ENCODE results near the gene KCNMA1. TPM values are rescaled to one million over a fixed set of nuclear protein-coding genes. Genes with fewer than 3 reads are reported as not detected.

Gene KCNMA1
- total RNA-seq, 4 donors from 2014 or later: 68.4 to 170 (median 119) TPM

DNA sequence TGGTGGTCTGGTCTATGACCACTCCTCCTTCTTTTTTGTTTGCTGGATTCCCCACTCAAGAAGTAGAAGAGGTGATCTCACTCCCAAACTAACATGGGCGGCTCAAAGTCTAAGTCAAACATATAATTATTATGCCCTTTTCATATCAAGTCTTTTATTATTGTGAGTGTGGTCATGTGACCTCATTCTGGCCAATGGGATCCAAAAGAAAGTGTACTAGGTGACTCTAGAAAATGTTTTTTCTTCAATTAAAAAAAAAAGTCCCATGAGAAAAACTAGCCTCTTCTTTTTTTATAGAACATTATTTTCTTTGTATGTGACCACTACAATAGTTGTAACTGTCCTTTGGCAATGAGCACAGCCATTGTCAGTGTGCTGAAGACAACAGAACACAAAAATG is 772.7 kb downstream of the KCNMA1 start:
- Histone ChIP-seq H3K36me3 (no peaks in the 10 kb centered on the region), H3K4me1 (no peaks in the 10 kb centered on the region), H3K27ac (no peak overlapping the region), H3K27me3 (no peaks in the 10 kb centered on the region), H3K4me3 (no peak overlapping the region), H3K9me3 (no peaks in the 10 kb centered on the region)
- intact Hi-C loops (cut with DNase I; ENCODE audit: low total_unique reads): no loop called here
- no peak for DNase-seq
- no peak for TF ChIP-seq POLR2AphosphoS5 (IDR thresholded peaks at IDR 0.05)
- no peak for TF ChIP-seq POLR2A (IDR thresholded peaks at IDR 0.05)
- TF ChIP-seq, protein P1, sequence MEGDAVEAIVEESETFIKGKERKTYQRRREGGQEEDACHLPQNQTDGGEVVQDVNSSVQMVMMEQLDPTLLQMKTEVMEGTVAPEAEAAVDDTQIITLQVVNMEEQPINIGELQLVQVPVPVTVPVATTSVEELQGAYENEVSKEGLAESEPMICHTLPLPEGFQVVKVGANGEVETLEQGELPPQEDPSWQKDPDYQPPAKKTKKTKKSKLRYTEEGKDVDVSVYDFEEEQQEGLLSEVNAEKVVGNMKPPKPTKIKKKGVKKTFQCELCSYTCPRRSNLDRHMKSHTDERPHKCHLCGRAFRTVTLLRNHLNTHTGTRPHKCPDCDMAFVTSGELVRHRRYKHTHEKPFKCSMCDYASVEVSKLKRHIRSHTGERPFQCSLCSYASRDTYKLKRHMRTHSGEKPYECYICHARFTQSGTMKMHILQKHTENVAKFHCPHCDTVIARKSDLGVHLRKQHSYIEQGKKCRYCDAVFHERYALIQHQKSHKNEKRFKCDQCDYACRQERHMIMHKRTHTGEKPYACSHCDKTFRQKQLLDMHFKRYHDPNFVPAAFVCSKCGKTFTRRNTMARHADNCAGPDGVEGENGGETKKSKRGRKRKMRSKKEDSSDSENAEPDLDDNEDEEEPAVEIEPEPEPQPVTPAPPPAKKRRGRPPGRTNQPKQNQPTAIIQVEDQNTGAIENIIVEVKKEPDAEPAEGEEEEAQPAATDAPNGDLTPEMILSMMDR (IDR thresholded peaks at IDR 0.05): no peak
- TF ChIP-seq EP300 (IDR thresholded peaks at IDR 0.05; ENCODE audit: low read depth): no peak
- in situ Hi-C loops (cut with MboI; ENCODE audit: low pct_ligation_motif_present in 1 of 4, low pct_unique_long_range_greater_than_20kb in 1 of 4, low sequenced_read_pairs in 3 of 4): no loop called here
- WGBS, 2 donors (ENCODE audit: low coverage in 1 of 2): 73 to 74% methylated on average over 1 of the region's 1 CpG

DNA sequence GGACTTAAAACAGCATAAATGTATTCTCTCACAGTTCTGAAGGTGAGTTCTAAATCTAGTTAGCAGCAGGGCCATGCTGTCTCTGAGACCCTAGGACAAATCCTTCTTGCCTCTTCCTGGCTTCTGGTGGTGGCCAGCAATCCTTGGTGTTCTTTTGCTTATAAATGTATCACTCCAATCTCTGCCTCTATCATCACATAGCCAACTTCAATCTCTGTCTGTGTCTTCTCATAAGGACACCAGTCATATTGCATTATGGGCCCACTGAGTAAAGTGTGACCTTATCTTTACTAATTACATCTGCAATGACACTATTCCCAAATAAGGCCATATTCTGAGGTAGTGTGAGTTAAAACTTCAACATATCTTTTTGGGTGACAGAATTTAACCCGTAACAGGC is 778.9 kb downstream of the KCNMA1 start:
- H3K36me3 ChIP-seq: no peaks in the 10 kb centered on the region
- 71 to 84% methylated on average over 1 of the region's 1 CpG for WGBS, 2 donors (ENCODE audit: low coverage in 1 of 2)
- TF ChIP-seq POLR2AphosphoS5 (IDR thresholded peaks at IDR 0.05) (no peak), EP300 (IDR thresholded peaks at IDR 0.05; ENCODE audit: low read depth) (no peak), POLR2A (IDR thresholded peaks at IDR 0.05) (no peak)
- TF ChIP-seq, protein P1 (IDR thresholded peaks at IDR 0.05): no peak
- H3K27me3 ChIP-seq: no peaks in the 10 kb centered on the region
- H3K9me3 ChIP-seq: no peaks in the 10 kb centered on the region
- DNase-seq: no peak
- no peaks in the 10 kb centered on the region for H3K4me1 ChIP-seq
- no peak overlapping the region for H3K4me3 ChIP-seq
- in situ Hi-C loops (cut with MboI; ENCODE audit: low pct_ligation_motif_present in 1 of 4, low pct_unique_long_range_greater_than_20kb in 1 of 4, low sequenced_read_pairs in 3 of 4): no loop called here
- H3K27ac ChIP-seq: no peak overlapping the region
- intact Hi-C loops (cut with DNase I; ENCODE audit: low total_unique reads): no loop called here

DNA sequence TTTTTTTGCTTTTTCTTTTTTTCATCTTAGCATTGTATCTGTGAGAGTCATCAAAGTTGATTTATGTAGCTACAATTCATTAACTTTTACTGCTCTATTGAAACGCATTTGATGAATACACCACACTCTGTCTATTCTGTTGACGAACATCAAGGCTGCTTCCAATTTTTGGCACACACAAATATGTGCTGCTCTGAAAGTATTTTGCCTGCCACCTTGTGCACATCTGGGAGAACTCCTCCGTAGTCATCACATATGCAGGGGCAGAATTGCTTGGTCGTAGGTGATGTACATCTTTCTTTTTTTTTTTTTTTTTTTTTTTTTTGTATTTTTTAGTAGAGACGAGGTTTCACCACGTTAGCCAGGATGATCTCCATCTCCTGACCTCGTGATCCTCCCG is 796.8 kb downstream of the KCNMA1 start:
- H3K4me1 ChIP-seq: no peaks in the 10 kb centered on the region
- H3K36me3 ChIP-seq: no peaks in the 10 kb centered on the region
- DNase-seq: no peak
- WGBS, 2 donors (ENCODE audit: low coverage in 1 of 2): 79 to 84% methylated on average over 5 to 8 of the region's 8 CpGs
- no peaks in the 10 kb centered on the region for H3K9me3 ChIP-seq
- no peak overlapping the region for H3K27ac ChIP-seq
- intact Hi-C loops (cut with DNase I; ENCODE audit: low total_unique reads): no loop called here
- H3K4me3 ChIP-seq: no peak overlapping the region
- TF ChIP-seq EP300 (IDR thresholded peaks at IDR 0.05; ENCODE audit: low read depth) (no peak), POLR2AphosphoS5 (IDR thresholded peaks at IDR 0.05) (no peak), POLR2A (IDR thresholded peaks at IDR 0.05) (no peak)
- TF ChIP-seq, protein P1 (IDR thresholded peaks at IDR 0.05): no peak
- in situ Hi-C loops (cut with MboI; ENCODE audit: low pct_ligation_motif_present in 1 of 4, low pct_unique_long_range_greater_than_20kb in 1 of 4, low sequenced_read_pairs in 3 of 4): no loop called here
- no peaks in the 10 kb centered on the region for H3K27me3 ChIP-seq

DNA sequence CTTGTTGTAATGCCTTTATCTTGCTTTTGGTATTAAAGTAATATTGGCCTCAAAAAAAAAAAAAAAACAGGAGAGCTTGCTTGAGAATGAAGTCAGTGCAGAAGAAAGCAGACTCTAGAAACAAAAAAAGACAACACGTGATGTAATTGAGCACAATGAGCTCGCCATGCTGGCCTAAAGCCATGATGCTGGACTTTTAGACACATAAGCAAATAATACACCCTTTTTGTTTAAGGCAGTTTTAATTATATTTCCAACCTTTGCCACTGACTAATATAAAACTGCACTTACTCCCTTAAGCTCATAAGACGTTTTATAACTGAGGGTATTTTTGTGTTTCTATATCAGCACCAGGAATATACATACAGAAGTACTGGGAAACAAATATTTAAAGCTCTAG is 798.3 kb downstream of the KCNMA1 start:
- 15 to 18% methylated on average over 3 of the region's 3 CpGs for WGBS, 2 donors (ENCODE audit: low coverage in 1 of 2)
- peak; percentile 32 for DNase-seq
- Histone ChIP-seq H3K27me3 (no peaks in the 10 kb centered on the region), H3K4me3 (no peak overlapping the region), H3K27ac (no peak overlapping the region), H3K4me1 (no peaks in the 10 kb centered on the region), H3K36me3 (no peaks in the 10 kb centered on the region), H3K9me3 (no peaks in the 10 kb centered on the region)
- no peak for TF ChIP-seq EP300 (IDR thresholded peaks at IDR 0.05; ENCODE audit: low read depth)
- TF ChIP-seq, protein P1 (IDR thresholded peaks at IDR 0.05): no peak
- no peak for TF ChIP-seq POLR2A (IDR thresholded peaks at IDR 0.05)
- TF ChIP-seq POLR2AphosphoS5 (IDR thresholded peaks at IDR 0.05): no peak
- in situ Hi-C loops (cut with MboI; ENCODE audit: low pct_ligation_motif_present in 1 of 4, low pct_unique_long_range_greater_than_20kb in 1 of 4, low sequenced_read_pairs in 3 of 4): no loop called here
- intact Hi-C loops (cut with DNase I; ENCODE audit: low total_unique reads): no loop called here
